GM12872 (cell line): ENCODE measurements around the gene MSS51.

Source experiments
- CTCF ChIP-seq: IDR thresholded peaks from 3 replicates; pipeline ENCODE4 v1.5.1; 2011; ENCODE audit warnings: low read depth, mild to moderate bottlenecking, low read length, moderate library complexity; ENCODE audit not compliant: insufficient read depth

Gene MSS51

GRCh38 chr10:73376679-73377078 is 56.7 kb downstream of the MSS51 start:
- TF ChIP-seq CTCF: no peak
